Sigmoid colon (tissue), 7 donors: Measurements from ENCODE around the gene VCAN. TPM values are rescaled to one million over a fixed set of nuclear protein-coding genes. Genes with fewer than 3 reads are reported as not detected.

Experiments used
- DNase-seq: peaks from one replicate; pipeline ENCODE4 v3.0.0-alpha.2; 2019
- H3K27ac ChIP-seq, 4 donors: fragments of 200-600 bp; sonication (generic); one replicate each; pipeline ENCODE4 v1.5.1; 2016 to 2019; ENCODE audit warnings: mild to moderate bottlenecking in 1 of 4
- H3K27me3 ChIP-seq, 3 donors: fragments of 200-600 bp; sonication (generic); one replicate each; pipeline ENCODE4 v1.5.1; 2019; ENCODE audit warnings: mild to moderate bottlenecking in 1 of 3
- H3K36me3 ChIP-seq, 4 donors: fragments of 200-600 bp; sonication (generic); one replicate each; pipeline ENCODE4 v1.5.1; 2016 to 2019
- H3K4me1 ChIP-seq, 4 donors: fragments of 200-600 bp; sonication (generic); one replicate each; pipeline ENCODE4 v1.5.1; 2017 to 2019
- H3K4me3 ChIP-seq, 4 donors: fragments of 200-600 bp; sonication (generic); one replicate each; pipeline ENCODE4 v1.5.1; 2017 to 2019; ENCODE audit warnings: mild to moderate bottlenecking in 2 of 4, moderate library complexity in 1 of 4
- H3K9me3 ChIP-seq, 4 donors: fragments of 200-600 bp in 3 of 4; sonication (generic) in 3 of 4; one replicate each; pipeline versions ENCODE4 v1.5.1 to v1.6.1; 2013 to 2019
- EP300 ChIP-seq, 4 donors: sonication (generic); formaldehyde crosslinking; IDR thresholded peaks; one replicate each; pipeline ENCODE4 v1.6.1; 2017; ENCODE audit warnings: antibody characterized with exemption in 4 of 4
- POLR2A ChIP-seq, 2 donors: fragments of 450-650 bp; IDR thresholded peaks; one replicate each; pipeline ENCODE4 v1.6.1; 2016; ENCODE audit warnings: antibody characterized with exemption in 2 of 2, mild to moderate bottlenecking in 2 of 2, moderate library complexity in 2 of 2
- POLR2AphosphoS5 ChIP-seq, 4 donors: sonication (generic); formaldehyde crosslinking; IDR thresholded peaks; one replicate each; pipeline ENCODE4 v1.6.1; 2017; ENCODE audit warnings: antibody characterized with exemption in 4 of 4
- WGBS, 2 donors: extraction: QIAGEN DNeasy Blood & Tissue Kit; methylation state at CpG; one replicate each; pipeline ENCODE4 v1.1.7; 2013; 5-methylcytosine and 5-hydroxymethylcytosine counted together
- intact Hi-C: fragments of 100-400 bp; cut with DNase I; formaldehyde crosslinking; loops from one replicate; pipeline ENCODE4 v1.15.1; 2023
- polyA plus RNA-seq, 3 donors: library from polyadenylated mRNA; stranded (reverse); fragments of 200-250 nt; gene quantifications; one replicate each; pipeline ENCODE4 v1.2.3, GENCODE V29; 2013
- total RNA-seq, 4 donors: library from RNA; depleted of rRNA; stranded (reverse); fragments of >200 nt; gene quantifications; one replicate each; pipeline ENCODE4 v1.1.0, GENCODE V29; 2016
- TF ChIP-seq, protein P1 (sequence below), 4 experiments: fragments of 450-650 bp in 3 of 4; fragments of 200-600 bp in 1 of 4; IDR thresholded peaks; one replicate each; pipeline ENCODE4 v1.5.1; 2016 to 2019; ENCODE audit warnings: antibody characterized with exemption in 4 of 4, mild to moderate bottlenecking in 3 of 4, moderate library complexity in 2 of 4
- donor health status: healthy with polysubstance abuse.
- donor health status: Bipolar disorder and iron deficiency.
- donor health status: healthy.

Gene VCAN
- total and polyA plus RNA-seq, 7 donors = 0.69 to 115 (median 37.5) TPM

DNA sequence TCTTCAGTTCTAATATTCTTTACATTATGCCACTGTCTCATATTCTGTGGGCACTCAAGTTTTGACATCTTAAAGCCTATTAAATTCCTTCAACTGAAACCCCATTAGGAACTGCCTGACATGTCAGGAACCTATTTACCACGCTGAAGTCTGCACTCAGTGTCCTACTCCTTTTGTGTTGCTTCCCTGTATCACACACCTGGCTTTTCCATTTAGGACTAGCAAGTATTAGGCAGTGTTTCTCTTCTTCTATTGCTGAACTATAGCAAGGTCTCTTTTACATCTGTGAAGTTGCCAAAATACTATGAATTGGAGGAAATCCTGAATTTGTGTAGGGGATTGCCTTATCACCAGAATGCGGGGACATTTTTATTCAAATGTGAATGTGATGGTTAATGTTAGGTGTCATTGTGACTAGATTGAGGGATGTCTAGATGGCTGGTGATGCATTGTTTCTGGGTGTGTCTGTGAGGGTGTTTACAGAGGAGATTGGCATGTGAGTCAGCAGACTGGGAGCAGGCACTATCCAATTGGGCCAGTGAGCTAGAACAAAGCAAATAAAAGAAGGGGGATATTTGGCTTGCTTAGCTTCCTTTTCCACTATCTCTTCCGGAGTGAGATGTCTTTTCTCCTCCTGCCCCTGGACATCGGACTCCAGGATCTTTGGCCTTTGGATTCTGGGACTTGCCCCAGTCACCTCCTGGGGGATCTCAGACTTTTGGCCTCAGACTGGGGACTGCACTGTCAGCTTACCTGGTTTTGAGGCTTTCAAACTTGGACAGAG is 21.2 kb upstream of the VCAN start:
- H3K27ac ChIP-seq = no peak overlapping the region
- H3K4me3 ChIP-seq = no peak overlapping the region
- TF ChIP-seq, protein P1, sequence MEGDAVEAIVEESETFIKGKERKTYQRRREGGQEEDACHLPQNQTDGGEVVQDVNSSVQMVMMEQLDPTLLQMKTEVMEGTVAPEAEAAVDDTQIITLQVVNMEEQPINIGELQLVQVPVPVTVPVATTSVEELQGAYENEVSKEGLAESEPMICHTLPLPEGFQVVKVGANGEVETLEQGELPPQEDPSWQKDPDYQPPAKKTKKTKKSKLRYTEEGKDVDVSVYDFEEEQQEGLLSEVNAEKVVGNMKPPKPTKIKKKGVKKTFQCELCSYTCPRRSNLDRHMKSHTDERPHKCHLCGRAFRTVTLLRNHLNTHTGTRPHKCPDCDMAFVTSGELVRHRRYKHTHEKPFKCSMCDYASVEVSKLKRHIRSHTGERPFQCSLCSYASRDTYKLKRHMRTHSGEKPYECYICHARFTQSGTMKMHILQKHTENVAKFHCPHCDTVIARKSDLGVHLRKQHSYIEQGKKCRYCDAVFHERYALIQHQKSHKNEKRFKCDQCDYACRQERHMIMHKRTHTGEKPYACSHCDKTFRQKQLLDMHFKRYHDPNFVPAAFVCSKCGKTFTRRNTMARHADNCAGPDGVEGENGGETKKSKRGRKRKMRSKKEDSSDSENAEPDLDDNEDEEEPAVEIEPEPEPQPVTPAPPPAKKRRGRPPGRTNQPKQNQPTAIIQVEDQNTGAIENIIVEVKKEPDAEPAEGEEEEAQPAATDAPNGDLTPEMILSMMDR (IDR thresholded peaks at IDR 0.05) = no peak
- no peak for TF ChIP-seq POLR2A (IDR thresholded peaks at IDR 0.05)
- no peak for TF ChIP-seq POLR2AphosphoS5 (IDR thresholded peaks at IDR 0.05)
- no peak for TF ChIP-seq EP300 (IDR thresholded peaks at IDR 0.05)
- intact Hi-C loops = no loop called here
- H3K4me1 ChIP-seq = no peaks in the 10 kb centered on the region
- WGBS, 2 donors = 52 to 70% methylated on average over 4 of the region's 4 CpGs
- no peak for DNase-seq
- peaks cover 0 to 1% (median 0%) of the 10 kb centered on the region in 4 donors for H3K9me3 ChIP-seq
- no peaks in the 10 kb centered on the region for H3K27me3 ChIP-seq
- H3K36me3 ChIP-seq = no peaks in the 10 kb centered on the region

DNA sequence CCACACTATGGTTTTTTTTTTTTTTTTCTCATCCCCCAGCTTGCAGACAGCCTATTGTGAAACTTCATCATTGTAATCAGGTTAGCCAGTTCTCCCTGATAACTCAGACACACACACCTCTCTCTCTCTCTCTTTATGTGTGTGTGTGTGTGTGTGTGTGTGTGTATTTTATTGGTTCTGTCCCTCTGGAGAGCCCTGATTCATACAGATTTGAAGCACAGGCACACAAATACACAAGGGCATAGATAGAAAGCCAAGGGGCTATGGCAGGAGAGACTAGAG is 20.6 kb upstream of the VCAN start:
- Histone ChIP-seq H3K9me3 (peaks cover 0 to 1% (median 0%) of the 10 kb centered on the region in 4 donors), H3K27ac (no peak overlapping the region), H3K4me1 (no peaks in the 10 kb centered on the region), H3K27me3 (no peaks in the 10 kb centered on the region), H3K4me3 (no peak overlapping the region), H3K36me3 (no peaks in the 10 kb centered on the region)
- intact Hi-C loops = no loop called here
- DNase-seq = no peak
- TF ChIP-seq, protein P1 (IDR thresholded peaks at IDR 0.05) = no peak
- no peak for TF ChIP-seq EP300 (IDR thresholded peaks at IDR 0.05)
- TF ChIP-seq POLR2A (IDR thresholded peaks at IDR 0.05) = no peak
- TF ChIP-seq POLR2AphosphoS5 (IDR thresholded peaks at IDR 0.05) = no peak

DNA sequence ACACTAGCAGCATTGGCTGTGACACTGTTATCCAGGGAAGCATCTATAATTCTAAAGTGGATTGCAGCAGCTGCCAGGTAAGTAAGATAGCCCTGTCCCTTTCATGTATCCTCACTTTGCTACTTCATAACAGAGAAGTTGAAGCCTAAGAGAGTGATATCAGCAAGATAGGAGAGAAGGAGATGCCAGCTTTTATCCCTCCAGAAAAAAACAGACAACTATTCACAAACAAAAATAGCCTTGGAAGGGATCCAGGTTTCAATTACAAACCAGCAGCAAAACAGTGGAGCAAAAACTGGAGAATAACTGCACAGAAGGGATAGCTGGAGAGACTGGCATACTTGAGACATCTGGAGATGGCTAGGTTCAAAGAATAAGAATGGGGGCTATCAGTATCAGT is 19.6 kb upstream of the VCAN start:
- Histone ChIP-seq H3K4me1 (no peaks in the 10 kb centered on the region), H3K36me3 (no peaks in the 10 kb centered on the region), H3K4me3 (no peak overlapping the region), H3K27ac (no peak overlapping the region), H3K9me3 (peaks cover 0 to 1% (median 0%) of the 10 kb centered on the region in 4 donors), H3K27me3 (no peaks in the 10 kb centered on the region)
- intact Hi-C loops = no loop called here
- DNase-seq = no peak
- TF ChIP-seq POLR2AphosphoS5 (IDR thresholded peaks at IDR 0.05) (no peak), EP300 (IDR thresholded peaks at IDR 0.05) (no peak), POLR2A (IDR thresholded peaks at IDR 0.05) (no peak)
- TF ChIP-seq, protein P1 (IDR thresholded peaks at IDR 0.05) = no peak

DNA sequence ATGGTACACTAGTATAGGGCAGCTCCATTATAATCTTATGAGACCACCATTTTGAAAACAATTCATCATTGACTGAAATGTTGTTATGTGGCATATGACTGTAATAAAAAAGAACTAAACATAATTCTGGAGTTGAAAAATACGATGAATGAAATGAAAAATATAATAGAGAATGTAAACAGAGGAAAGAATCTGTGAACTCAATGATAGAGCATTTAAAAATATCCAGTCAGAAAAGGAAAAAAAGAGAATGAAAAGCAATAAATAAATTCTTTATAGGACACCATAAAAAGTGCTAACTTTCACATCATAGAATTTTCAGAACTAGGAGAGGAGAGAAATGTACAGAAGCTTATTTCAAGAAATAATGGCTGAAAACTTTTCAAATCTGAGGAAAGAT is 17.6 kb upstream of the VCAN start:
- DNase-seq = no peak
- intact Hi-C loops = no loop called here
- Histone ChIP-seq H3K4me1 (no peaks in the 10 kb centered on the region), H3K9me3 (peaks cover 0 to 1% (median 0%) of the 10 kb centered on the region in 4 donors), H3K4me3 (no peak overlapping the region), H3K36me3 (no peaks in the 10 kb centered on the region), H3K27ac (no peak overlapping the region), H3K27me3 (no peaks in the 10 kb centered on the region)
- TF ChIP-seq EP300 (IDR thresholded peaks at IDR 0.05) (no peak), POLR2A (IDR thresholded peaks at IDR 0.05) (no peak), POLR2AphosphoS5 (IDR thresholded peaks at IDR 0.05) (no peak)
- TF ChIP-seq, protein P1 (IDR thresholded peaks at IDR 0.05) = no peak
- WGBS, 2 donors = 77 to 78% methylated on average over 1 of the region's 1 CpG

DNA sequence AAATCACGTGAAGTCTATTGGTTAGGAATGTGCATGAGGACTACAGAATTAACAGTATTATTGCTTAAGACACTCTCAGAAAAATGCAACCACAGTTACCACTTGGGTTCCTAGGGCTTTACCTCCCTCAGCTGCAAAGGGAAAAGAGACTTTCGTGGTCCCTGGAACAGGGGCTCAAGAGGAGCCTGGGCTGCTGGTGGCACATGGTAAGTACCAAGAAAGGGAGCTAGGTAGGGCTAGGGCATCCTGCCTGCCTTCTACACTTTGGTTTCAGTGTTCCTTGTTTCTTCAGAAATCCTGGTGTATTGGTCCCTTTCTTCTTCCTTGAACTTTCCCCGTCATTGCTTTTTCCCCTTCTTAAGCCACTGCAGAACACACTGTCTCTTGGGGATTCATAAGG is 7.3 kb upstream of the VCAN start:
- TF ChIP-seq, protein P1 (IDR thresholded peaks at IDR 0.05) = no peak
- no peak for TF ChIP-seq POLR2A (IDR thresholded peaks at IDR 0.05)
- TF ChIP-seq EP300 (IDR thresholded peaks at IDR 0.05) = no peak
- TF ChIP-seq POLR2AphosphoS5 (IDR thresholded peaks at IDR 0.05) = no peak
- no peaks in the 10 kb centered on the region for H3K9me3 ChIP-seq
- H3K4me1 ChIP-seq = no peaks in the 10 kb centered on the region
- WGBS, 2 donors = 77 to 78% methylated on average over 3 of the region's 3 CpGs
- DNase-seq = no peak
- peaks cover 0 to 30% (median 0%) of the 10 kb centered on the region in 3 donors for H3K27me3 ChIP-seq
- no peak overlapping the region for H3K27ac ChIP-seq
- H3K36me3 ChIP-seq = no peaks in the 10 kb centered on the region
- H3K4me3 ChIP-seq = no peak overlapping the region
- intact Hi-C loops = no loop called here
